SJSA1 (cell line): Measurements from ENCODE around the gene SERPINA1. TPM values are rescaled to one million over a fixed set of nuclear protein-coding genes. Genes with fewer than 3 reads are reported as not detected.
"Not testable (repeated sequence)": the region's sequence is repeated elsewhere in the genome, so short reads cannot be mapped to it uniquely, and the experiment has no call there.

ENCODE experiments used
- DNase-seq, 2 experiments: peaks; one replicate each; pipeline ENCODE4 v3.0.0-alpha.2; 2015 to 2020; ENCODE audit warnings: low spot score in 2 of 2, low read depth in 1 of 2
- H3K27ac ChIP-seq: fragments of 250-450 bp; sonication (Bioruptor Pico); 2 replicates; pipeline ENCODE4 v1.5.1; 2020; ENCODE audit warnings: mild to moderate bottlenecking, moderate library complexity
- H3K27me3 ChIP-seq: fragments of 250-450 bp; sonication (Bioruptor Pico); replicated peaks from 2 replicates; pipeline ENCODE4 v1.5.1; 2020; ENCODE audit warnings: mild to moderate bottlenecking, moderate library complexity
- H3K36me3 ChIP-seq: fragments of 250-450 bp; sonication (Bioruptor Pico); 2 replicates; pipeline ENCODE4 v1.5.1; 2020; ENCODE audit warnings: mild to moderate bottlenecking
- H3K4me1 ChIP-seq: fragments of 250-450 bp; sonication (Bioruptor Pico); replicated peaks from 2 replicates; pipeline ENCODE4 v1.6.1; 2021; ENCODE audit warnings: mild to moderate bottlenecking
- H3K4me3 ChIP-seq: fragments of 250-450 bp; sonication (Bioruptor Pico); 2 replicates; pipeline ENCODE4 v1.5.1; 2020; ENCODE audit warnings: mild to moderate bottlenecking
- H3K9me3 ChIP-seq: fragments of 250-450 bp; sonication (Bioruptor Pico); replicated peaks from 2 replicates; pipeline ENCODE4 v1.5.1; 2020; ENCODE audit warnings: mild to moderate bottlenecking
- total RNA-seq: library from RNA; depleted of rRNA; stranded (reverse); fragments of >200 nt; shearing (Covaris generic); gene quantifications from 2 replicates; pipeline ENCODE4 v1.2.3, GENCODE V29; 2014

Gene SERPINA1
- total RNA-seq, 1 experiment from 2014 or later, result 6.9 TPM

DNA sequence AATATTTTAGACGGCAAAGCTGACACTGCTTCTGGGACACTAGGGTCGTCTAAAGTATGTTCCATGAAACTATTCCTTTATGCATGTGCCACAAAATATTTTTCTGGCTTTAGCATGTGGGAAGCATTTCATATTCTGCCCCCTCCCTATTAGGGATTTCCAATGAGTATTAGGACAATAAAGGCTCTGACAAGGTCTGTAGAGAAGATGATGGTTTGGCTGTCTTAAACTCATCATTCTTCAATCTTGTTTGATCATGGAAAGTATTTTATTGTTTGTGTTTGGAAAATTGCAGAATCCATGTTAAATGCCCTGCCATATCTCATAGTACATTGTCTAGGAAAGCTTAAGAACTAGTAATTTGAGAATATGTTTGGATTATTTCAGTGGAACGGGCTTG is 22.8 kb downstream of the SERPINA1 start:
- no peaks in the 10 kb centered on the region for H3K4me1 ChIP-seq
- no peak overlapping the region for H3K4me3 ChIP-seq
- H3K36me3 ChIP-seq, result no peaks in the 10 kb centered on the region
- H3K27me3 ChIP-seq, result no peaks in the 10 kb centered on the region
- H3K9me3 ChIP-seq, result no peaks in the 10 kb centered on the region
- no peak overlapping the region for H3K27ac ChIP-seq
- DNase-seq, result no peak

DNA sequence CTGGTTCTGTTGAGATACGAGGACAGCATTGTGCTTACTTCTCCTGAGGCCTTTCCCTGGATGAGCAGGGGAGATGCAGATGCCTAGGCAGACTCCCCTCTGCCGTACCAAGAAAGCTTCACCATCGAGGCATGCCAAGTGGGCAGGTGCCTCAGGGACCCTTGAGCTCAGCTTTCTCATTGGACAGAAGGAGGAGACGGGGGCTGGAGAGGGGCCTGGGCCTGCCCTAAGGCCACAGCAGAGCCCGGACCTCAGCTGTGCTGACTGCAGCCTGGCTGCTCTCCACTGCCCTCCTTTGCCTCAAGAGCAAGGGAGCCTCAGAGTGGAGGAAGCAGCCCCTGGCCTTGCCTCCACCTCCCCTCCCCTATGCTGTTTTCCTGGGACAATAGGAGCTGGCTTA is 23.4 kb downstream of the SERPINA1 start:
- H3K4me1 ChIP-seq, result no peaks in the 10 kb centered on the region
- H3K27me3 ChIP-seq, result no peaks in the 10 kb centered on the region
- H3K4me3 ChIP-seq, result no peak overlapping the region
- H3K27ac ChIP-seq, result no peak overlapping the region
- no peak for DNase-seq
- H3K9me3 ChIP-seq, result no peaks in the 10 kb centered on the region
- no peaks in the 10 kb centered on the region for H3K36me3 ChIP-seq

DNA sequence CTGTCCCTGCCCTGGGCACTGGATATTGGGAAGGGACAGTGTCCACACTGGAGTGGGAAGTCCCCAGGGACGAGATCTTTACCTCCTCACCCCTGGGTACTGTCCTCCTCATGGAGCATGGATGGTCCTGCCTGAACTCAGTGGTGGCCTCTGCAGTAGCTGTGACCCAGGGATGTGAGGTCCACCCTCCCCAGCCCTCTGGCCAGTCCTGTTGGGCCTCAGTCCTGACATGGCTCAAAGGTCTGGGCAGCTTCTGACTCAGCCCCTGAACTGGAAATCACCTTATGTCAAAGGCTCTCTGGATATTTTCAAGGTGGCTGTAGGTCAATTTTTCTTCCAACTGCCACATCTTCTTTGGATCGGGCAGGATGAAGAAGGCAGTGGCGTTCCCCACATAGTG is 24.4 kb downstream of the SERPINA1 start:
- Histone ChIP-seq H3K27me3 (no peaks in the 10 kb centered on the region), H3K4me1 (no peaks in the 10 kb centered on the region), H3K4me3 (no peak overlapping the region), H3K36me3 (no peaks in the 10 kb centered on the region), H3K9me3 (no peaks in the 10 kb centered on the region), H3K27ac (no peak overlapping the region)
- DNase-seq, result no peak

DNA sequence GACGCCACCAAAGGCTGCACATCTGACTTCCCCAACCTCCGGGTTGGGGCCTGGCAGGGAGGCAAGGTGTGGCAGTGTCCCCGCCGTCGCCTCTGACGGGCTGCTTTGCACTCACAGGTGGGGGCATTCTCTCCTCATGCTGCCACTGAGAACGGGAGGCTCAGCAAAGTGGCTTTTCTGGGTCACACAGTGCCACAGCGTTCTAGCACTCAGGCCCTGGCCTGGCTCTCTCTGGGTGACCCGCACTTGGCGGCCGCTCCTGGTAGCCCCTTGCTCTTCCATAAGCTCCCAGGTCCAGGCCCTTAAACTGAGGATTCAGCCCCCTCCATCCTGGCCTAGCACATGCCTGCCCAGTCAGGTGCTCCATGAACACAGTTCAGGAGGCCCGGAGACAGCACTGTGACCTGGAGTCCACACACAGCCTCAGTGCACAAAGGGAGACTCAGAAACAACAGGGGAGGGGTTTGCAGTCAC is 25.2 kb downstream of the SERPINA1 start:
- Histone ChIP-seq H3K9me3 (no peaks in the 10 kb centered on the region), H3K36me3 (no peaks in the 10 kb centered on the region), H3K27ac (no peak overlapping the region), H3K4me1 (no peaks in the 10 kb centered on the region), H3K4me3 (no peak overlapping the region), H3K27me3 (no peaks in the 10 kb centered on the region)
- no peak for DNase-seq

DNA sequence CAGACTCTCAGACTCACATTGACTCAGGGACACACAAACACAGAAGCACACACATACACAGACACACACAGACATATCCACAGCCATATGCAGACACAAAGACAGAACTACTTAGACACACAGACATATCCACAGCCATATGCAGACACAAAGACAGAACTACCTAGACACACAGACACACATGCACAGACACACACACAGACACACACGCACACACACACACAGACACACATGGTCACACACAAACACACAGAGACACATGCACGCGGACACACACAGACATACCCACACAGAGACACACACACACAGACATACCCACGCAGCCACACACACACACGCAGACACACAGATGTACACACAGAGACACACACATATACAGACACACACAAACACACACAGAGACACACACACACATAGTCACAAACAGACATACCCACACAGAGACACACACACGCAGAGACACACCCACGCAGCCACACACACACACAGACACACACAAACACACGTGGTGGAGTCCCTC is 25.7 kb downstream of the SERPINA1 start:
- H3K27me3 ChIP-seq, result no peaks in the 10 kb centered on the region
- H3K27ac ChIP-seq, result no peak overlapping the region
- no peaks in the 10 kb centered on the region for H3K36me3 ChIP-seq
- H3K4me1 ChIP-seq, result no peaks in the 10 kb centered on the region
- DNase-seq, result no peak
- no peaks in the 10 kb centered on the region for H3K9me3 ChIP-seq
- no peak overlapping the region for H3K4me3 ChIP-seq

DNA sequence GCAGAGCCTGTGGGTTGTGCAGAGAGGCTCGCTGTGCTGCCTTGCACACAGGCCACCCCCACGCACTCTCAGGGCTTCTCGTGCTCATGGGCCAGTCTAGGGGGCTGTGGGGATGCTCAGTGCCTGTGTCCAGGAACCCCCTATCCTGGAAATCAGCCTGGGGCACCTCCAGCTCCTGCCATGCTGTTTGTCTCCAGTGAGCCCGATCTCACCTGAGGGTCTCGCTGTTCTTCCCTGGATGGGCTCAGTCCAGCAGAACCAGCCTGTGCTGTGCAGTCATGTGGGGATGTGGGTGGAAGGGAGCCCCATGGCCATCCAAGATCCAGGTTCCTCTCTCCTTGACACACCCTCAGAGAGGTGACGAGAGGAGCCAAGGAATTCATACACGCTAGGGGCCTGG is 26.7 kb downstream of the SERPINA1 start:
- Histone ChIP-seq H3K27me3 (no peaks in the 10 kb centered on the region), H3K27ac (no peak overlapping the region), H3K4me3 (no peak overlapping the region), H3K36me3 (no peaks in the 10 kb centered on the region), H3K4me1 (no peaks in the 10 kb centered on the region), H3K9me3 (no peaks in the 10 kb centered on the region)
- DNase-seq, result no peak

DNA sequence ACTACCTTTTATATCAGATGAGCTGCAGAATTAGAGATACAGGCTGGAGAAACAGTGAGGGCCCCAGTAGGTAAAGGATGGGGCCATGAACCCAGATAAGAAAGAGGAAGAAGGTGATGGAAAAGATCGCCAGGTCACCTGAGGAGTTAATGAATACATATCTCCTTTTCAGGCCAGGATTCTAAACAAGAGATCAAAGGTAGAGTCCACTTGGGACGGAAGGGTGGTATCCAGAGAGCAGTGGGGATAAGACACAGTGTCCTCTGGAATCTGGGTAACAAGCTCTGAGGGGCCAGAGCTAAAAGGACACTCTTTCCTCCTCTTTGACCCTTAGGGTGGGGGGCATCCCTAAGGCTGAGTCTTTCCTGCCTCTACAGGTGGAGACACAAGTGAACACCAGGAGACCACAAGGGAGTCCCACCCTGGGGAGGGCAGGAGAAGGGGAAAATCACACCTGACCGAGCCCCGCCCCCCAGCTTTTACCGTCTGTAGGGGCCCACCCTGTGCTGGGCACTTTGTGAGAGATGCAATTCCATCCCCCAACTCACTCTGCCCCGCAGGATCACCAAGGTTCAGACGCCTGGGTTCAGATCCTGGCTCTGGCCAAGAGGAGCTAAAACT is 27.3 kb downstream of the SERPINA1 start:
- Histone ChIP-seq H3K27me3 (no peaks in the 10 kb centered on the region), H3K27ac (no peak overlapping the region), H3K4me3 (no peak overlapping the region), H3K9me3 (no peaks in the 10 kb centered on the region), H3K4me1 (no peaks in the 10 kb centered on the region), H3K36me3 (no peaks in the 10 kb centered on the region)
- DNase-seq, result no peak

DNA sequence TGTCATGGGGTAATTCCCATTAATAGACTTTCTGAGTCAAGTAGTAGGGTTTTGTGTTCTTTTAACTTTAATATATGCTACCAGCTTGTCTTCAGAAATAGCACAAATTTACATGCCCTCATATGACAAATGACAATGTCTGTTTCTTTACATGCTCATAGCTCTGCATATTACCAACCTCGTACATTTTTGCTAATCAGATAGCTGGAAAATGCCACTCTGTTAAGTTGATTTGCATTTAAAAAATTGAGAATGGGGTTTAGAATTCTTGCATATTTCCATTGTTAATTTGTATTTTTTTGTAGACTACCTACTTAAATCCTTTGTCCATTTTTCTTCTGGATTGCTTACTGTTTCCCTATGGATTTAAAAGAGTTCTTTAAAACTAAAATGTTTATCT is 31.2 kb downstream of the SERPINA1 start:
- H3K4me1 ChIP-seq, result no peaks in the 10 kb centered on the region
- H3K4me3 ChIP-seq, result no peak overlapping the region
- no peaks in the 10 kb centered on the region for H3K36me3 ChIP-seq
- H3K27ac ChIP-seq, result no peak overlapping the region
- H3K27me3 ChIP-seq, result no peaks in the 10 kb centered on the region
- H3K9me3 ChIP-seq, result no peaks in the 10 kb centered on the region
- no peak for DNase-seq

DNA sequence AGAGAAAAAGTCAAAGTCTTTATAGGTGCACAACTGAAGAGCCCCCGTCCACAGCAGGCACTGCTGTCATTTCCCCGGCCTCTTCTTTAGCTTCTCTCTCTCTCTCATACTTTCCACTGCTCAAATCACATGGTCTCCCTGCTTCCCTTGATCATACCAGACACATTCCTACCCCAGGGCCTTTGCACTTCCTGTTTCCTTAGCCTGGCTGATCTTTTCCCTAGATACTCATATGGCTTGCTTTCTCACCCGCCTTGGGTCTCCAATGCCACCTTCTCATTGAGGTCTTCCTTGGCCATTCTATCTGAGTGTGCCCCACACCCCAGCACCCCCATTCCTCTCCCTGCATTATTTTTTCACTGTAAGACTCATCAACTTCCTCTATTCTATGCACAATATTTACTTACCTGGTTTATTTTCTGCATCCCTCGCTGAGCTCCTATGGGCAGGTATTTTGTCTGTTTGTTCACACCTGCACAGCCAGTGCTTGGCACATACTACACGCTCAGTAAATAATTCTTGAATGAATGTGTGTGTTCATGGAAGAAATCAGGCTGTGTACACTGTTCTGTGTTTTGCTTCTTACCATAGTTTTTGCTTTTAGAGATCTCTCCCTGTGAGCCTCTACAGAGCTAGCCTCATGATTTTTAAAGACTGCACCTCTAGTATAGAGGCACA is 31.9 kb downstream of the SERPINA1 start:
- Histone ChIP-seq H3K9me3 (no peaks in the 10 kb centered on the region), H3K36me3 (no peaks in the 10 kb centered on the region), H3K4me1 (no peaks in the 10 kb centered on the region), H3K27ac (no peak overlapping the region), H3K4me3 (no peak overlapping the region), H3K27me3 (no peaks in the 10 kb centered on the region)
- no peak for DNase-seq

DNA sequence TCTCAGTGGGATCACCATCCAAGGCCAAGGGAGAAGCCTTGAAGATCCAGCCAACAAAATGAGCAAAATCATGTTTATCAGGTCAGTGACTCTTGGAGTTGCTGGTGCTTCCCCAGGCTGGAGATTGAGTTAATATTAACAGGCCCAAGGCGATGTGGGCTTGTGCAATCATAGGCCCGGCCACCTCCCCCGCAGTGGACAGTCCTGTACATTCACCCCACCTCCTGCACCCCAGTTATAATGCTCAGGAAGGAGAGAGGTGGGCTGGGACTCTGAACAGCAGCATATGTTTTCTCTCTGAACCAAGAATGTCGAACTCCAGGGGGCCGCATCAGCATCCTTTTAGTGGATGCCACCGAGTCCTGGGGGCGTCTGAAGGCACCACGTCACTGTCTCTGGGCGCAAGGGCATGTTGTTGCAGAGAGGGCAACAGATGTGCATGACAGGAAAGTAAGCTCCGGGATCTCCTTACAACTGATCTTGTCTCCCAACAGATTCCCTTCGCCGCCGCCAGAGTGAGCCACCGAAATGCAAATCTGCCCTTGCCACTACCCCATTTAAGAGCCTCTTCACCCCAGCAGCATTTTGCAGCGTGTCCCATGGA is 33.1 kb downstream of the SERPINA1 start:
- no peaks in the 10 kb centered on the region for H3K27me3 ChIP-seq
- H3K9me3 ChIP-seq, result no peaks in the 10 kb centered on the region
- DNase-seq, result no peak
- H3K27ac ChIP-seq, result no peak overlapping the region
- H3K4me3 ChIP-seq, result no peak overlapping the region
- H3K36me3 ChIP-seq, result no peaks in the 10 kb centered on the region
- no peaks in the 10 kb centered on the region for H3K4me1 ChIP-seq

DNA sequence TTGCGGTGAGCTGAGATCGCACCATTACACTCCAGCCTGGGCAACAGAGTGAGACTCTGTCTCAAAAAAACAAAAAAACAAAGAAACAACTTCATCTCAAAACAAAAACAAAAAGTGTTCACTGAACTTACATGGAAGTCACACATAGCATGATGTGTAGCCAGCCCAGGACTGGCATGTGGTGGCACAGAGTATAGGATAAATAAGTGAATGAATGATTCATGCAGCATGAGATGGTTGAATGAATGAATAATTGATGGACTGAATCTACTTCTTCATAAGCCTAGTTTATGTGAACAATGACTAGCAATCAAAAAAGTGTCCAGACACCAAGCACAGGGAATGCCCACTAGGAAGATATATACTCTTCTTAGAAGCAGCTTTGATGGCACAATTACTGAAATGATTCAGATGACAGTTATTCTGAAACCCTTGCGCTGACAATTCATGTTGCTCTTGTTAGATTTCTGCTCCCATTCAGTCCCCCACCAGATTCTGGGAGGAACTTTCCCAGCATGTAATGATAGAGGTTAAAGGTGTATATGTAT is 33.7 kb downstream of the SERPINA1 start:
- Histone ChIP-seq H3K4me1 (no peaks in the 10 kb centered on the region), H3K27me3 (no peaks in the 10 kb centered on the region), H3K9me3 (no peaks in the 10 kb centered on the region), H3K27ac (no peak overlapping the region), H3K36me3 (no peaks in the 10 kb centered on the region), H3K4me3 (no peak overlapping the region)
- DNase-seq, result no peak

DNA sequence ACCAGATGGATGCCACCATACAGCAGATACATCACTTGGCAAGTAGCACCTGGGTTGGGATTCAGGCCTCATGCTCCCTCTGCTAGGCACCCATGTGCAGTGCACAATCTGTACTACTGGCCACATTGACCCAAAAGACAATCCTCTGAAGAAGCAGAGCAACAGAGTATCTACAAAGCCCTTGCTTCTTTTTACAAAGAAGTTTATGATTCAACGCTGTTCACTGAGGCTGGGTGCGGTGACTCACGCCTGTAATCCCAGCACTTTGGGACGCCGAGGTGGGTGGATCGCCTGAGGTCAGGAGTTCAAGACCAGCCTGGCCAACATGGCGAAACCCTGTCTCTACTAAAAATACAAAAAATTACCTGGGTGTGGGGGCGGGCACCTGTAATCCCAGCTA is 34.2 kb downstream of the SERPINA1 start:
- not testable (repeated sequence) for H3K4me1 ChIP-seq, H3K4me3 ChIP-seq, H3K36me3 ChIP-seq, H3K27me3 ChIP-seq, H3K9me3 ChIP-seq, DNase-seq, H3K27ac ChIP-seq

DNA sequence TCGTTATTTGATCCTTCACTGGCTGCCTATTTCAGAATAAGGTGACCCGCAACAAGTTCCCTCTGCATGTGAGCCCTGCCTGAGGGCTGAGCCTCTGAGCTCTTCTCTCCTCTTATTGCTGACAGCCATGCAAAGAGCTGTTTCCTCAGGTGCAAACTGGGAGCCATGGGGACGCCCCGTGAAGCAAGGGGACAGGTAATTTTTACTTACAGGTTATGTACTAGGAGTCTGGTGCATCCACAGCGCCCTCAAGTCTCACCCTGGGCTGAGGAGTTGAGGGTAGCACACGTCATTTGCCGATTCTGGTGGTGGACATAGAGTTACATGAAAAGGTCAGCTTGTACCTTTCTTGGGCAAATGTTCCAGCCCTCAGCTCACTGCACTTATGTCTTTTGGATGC is 39.1 kb downstream of the SERPINA1 start:
- Histone ChIP-seq H3K27me3 (no peaks in the 10 kb centered on the region), H3K36me3 (no peaks in the 10 kb centered on the region), H3K9me3 (no peaks in the 10 kb centered on the region), H3K27ac (no peak overlapping the region), H3K4me3 (no peak overlapping the region), H3K4me1 (peaks cover 22% of the 10 kb centered on the region)
- DNase-seq, result no peak

DNA sequence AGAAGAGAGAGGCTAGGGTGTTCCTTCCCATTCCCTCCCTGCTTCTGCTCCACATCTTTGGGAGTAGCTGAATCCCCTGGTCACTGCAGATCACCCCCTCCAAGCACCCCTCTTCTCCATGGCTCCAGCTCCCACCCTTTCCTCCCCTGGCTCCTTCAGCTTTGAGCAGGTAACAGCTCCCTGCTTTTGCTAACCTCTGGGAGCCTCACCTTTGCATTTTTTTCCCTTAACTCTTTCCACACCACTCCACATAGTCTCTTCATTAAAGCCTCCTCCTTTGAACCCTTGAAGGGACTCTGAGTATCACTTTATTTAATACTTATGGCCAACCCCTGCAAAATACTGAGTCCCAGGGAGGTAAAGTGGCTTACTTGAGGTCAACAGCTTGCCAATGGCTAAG is 39.6 kb downstream of the SERPINA1 start:
- Histone ChIP-seq H3K36me3 (no peaks in the 10 kb centered on the region), H3K4me3 (no peak overlapping the region), H3K27me3 (no peaks in the 10 kb centered on the region), H3K27ac (no peak overlapping the region), H3K9me3 (no peaks in the 10 kb centered on the region), H3K4me1 (peaks cover 22% of the 10 kb centered on the region)
- DNase-seq, result no peak
